Neuron (in vitro differentiated cells): Measurements from ENCODE around the gene C2.

Experiments
- H2AFZ ChIP-seq: one replicate; pipeline ENCODE4 v1.6.1; 2013; ENCODE audit warnings: low read depth, mild to moderate bottlenecking, inconsistent platforms, low read length, moderate library complexity
- H3K27me3 ChIP-seq: one replicate; pipeline ENCODE4 v1.6.1; 2013; ENCODE audit warnings: low read length; ENCODE audit not compliant: insufficient read depth
- H3K36me3 ChIP-seq: one replicate; pipeline ENCODE4 v1.6.1; 2013; ENCODE audit warnings: low read length; ENCODE audit not compliant: insufficient read depth
- H3K4me1 ChIP-seq: one replicate; pipeline ENCODE4 v1.6.1; 2013; ENCODE audit warnings: low read length; ENCODE audit not compliant: insufficient read depth
- H3K4me3 ChIP-seq: 2 replicates; pipeline ENCODE4 v1.5.1; 2013; ENCODE audit warnings: mild to moderate bottlenecking, low read length, moderate library complexity
- H3K9me3 ChIP-seq: one replicate; pipeline ENCODE4 v1.6.1; 2013; ENCODE audit warnings: low read length

C2 gene

DNA sequence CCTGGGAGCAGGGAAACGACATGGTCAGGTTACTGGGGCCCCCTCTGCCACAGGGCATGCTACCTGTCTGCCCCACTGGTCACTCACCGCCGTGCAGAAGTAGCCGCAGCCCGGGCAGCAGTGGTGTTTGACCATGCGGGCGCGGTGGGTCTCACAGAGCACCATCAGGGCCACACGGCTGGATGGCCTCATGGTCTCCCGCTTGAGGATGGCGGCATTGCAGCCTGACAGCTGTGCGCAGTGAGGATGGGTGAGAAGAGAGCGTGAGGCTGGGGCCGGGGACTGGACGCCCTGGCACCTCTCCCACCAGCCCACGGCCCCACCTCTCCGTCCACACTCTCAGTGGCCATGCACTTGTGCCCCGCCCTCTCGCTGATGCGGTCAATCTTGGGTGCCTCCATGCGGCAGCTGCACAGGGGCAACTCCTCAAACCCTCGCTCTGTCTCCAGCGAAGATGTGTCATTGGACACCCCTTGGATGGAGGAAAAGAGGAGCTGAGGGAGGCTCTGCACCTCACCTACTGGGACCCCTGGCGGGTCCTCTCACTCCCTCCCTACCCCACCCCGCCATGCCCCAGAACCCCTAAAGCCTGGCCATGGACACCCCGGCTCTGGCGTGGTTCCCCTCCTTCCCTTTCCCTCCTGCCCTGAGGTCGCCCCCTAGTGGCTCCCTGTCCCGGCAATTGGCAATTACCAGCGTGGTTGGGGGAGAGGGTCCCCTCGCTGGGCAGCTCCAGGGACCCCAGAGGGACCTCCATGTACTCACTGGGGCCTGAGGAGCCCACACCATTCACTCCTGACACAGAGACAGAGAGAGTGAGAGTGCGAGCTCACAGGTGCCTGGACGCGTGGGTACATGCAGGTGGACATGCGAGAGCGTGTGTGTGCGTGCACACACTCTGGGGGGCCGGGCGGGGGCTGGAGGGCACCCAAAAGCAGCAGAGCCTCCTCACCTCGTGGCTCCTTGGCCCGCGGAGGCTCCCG is 39.0 kb upstream of the C2 start:
- no peak overlapping the region for H3K4me3 ChIP-seq
- no peak overlapping the region for H2AFZ ChIP-seq
- no peaks in the 10 kb centered on the region for H3K9me3 ChIP-seq
- no peaks in the 10 kb centered on the region for H3K4me1 ChIP-seq
- H3K36me3 ChIP-seq: peaks cover 89% of the 10 kb centered on the region
- no peaks in the 10 kb centered on the region for H3K27me3 ChIP-seq

- Histone ChIP-seq H3K27me3 (no peaks in the 10 kb centered on the region), H2AFZ (no peak overlapping the region), H3K9me3 (no peaks in the 10 kb centered on the region), H3K4me3 (no peak overlapping the region), H3K36me3 (peaks cover 88% of the 10 kb centered on the region), H3K4me1 (no peaks in the 10 kb centered on the region)
Observed at GRCh38 chr6:31889331-31889972, 38.1 kb upstream of the C2 start.

DNA sequence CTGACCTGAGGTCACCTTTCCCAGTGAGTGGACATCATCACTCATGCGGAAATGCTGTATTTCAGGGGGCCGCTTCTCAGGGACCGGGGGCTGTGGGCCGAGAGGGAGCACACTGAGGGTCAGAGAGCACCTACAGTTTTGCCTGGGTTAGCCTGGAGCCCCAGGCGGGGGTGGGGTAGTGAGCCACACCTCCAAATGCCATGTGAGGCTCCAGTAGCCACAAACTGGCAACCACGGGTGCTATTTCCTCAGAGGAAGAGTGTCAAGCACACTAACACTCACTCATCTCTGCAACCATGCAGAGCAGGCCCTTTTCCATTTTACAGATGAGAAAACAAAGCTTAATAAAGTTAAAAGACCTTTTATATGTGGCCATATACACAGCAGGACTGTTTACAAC is 34.7 kb upstream of the C2 start:
- Histone ChIP-seq H3K36me3 (peaks cover 77% of the 10 kb centered on the region), H3K9me3 (no peaks in the 10 kb centered on the region), H3K4me3 (no peak overlapping the region)

GRCh38 chr6:31896493-31896855 is 31.0 kb upstream of the C2 start:
- Histone ChIP-seq H3K36me3 (peaks cover 51% of the 10 kb centered on the region), H3K9me3 (no peaks in the 10 kb centered on the region), H2AFZ (no peak overlapping the region), H3K27me3 (no peaks in the 10 kb centered on the region), H3K4me1 (peaks cover 31% of the 10 kb centered on the region), H3K4me3 (peak overlapping the region; percentile 95)

More for the DNA sequence above, 34.7 kb upstream of the C2 start:
- no peak overlapping the region for H2AFZ ChIP-seq
- H3K4me1 ChIP-seq: peaks cover 10% of the 10 kb centered on the region
- H3K27me3 ChIP-seq: no peaks in the 10 kb centered on the region

DNA sequence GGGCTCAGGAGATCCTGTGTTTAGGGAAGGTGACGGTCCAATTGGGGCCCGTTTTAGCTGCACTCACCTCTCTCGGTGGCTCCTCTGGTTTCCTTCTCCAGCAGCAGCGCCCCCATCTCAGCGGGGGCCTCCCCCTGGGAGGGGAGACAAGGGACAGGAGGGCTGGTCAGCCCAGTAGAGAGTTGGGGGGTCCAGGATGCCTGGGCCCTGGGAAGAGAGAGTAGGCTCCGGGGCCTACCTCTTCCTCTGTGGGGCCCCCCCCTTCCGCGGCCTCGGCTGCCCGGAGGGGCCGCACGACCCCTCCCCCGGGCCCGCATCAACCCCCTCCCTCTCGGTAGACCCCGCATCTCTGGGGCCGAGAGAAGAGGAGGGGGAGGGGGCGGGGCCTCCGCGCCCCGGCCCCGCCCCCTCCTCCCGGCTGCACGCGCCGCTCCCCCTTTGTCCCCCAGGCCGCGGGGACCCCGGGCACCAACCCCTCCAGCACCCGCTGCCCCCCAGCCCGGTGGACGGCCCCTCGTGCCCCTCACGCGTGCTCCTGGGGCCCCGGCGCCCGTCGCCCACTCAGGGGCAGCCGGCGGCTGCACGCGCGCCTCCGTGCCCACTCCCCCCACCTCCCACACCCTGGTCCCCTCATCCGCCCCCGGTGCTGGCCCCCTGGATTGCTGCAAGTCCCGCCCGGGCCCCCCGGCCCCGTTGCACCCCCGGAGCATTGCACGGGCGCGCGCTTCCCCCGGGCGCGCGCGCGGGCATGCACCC is 30.5 kb upstream of the C2 start:
- H3K4me1 ChIP-seq: peaks cover 31% of the 10 kb centered on the region
- no peaks in the 10 kb centered on the region for H3K27me3 ChIP-seq
- H3K9me3 ChIP-seq: no peaks in the 10 kb centered on the region
- peaks cover 46% of the 10 kb centered on the region for H3K36me3 ChIP-seq
- H3K4me3 ChIP-seq: peak overlapping the region; percentile 95
- H2AFZ ChIP-seq: no peak overlapping the region

DNA sequence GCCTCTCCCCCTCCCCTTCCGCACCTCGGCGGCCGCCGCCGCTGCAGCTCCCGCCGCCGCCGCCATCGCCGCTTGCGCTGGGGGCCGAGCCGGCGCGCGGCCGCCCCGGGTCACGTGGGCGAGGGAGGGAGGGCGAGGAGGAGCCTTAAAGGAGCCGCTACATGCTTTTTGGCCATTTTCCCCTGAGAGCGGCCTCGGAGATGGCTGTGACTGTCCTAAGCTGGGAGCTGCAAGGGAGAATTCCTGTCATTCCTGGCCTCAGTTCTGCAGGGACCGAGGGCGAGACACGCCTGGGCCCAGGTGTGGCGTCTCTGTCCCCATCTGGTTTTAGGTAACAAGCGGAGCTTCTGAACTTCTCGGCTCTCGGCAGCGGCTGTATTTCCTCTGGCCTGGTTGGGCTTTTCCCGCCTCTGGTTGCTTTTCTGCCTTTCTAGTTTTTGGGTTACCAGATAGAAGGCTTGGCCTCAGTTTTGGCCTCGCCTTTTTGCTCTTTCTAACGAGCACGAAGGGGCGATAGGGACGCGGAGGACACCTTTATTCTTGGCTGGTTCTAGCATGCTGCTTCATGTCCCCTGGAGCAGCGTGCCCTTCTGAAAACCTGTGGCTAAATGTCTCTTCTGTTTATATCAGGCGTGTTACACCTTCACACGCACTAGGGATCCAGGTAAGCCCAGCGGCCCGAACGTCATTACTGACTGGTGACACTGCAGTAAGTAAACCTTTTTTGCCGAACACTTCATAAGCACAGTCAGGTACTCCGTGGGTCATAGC is 29.7 kb upstream of the C2 start, which contains the start of gene EHMT2:
TSS of gene EHMT2 (minus strand) at position 87 of the 771 bp plus-strand sequence. CDS start at position 66, 21 bp downstream.
- H2AFZ ChIP-seq: peak within 1 kb of the TSS; percentile 36
- no peaks in the 10 kb centered on the region for H3K27me3 ChIP-seq
- peak within 1 kb of the TSS; percentile 95 for H3K4me3 ChIP-seq
- H3K4me1 ChIP-seq: peaks cover 37% of the 10 kb centered on the region
- no peaks in the 10 kb centered on the region for H3K9me3 ChIP-seq
- H3K36me3 ChIP-seq: peaks cover 38% of the 10 kb centered on the region

DNA sequence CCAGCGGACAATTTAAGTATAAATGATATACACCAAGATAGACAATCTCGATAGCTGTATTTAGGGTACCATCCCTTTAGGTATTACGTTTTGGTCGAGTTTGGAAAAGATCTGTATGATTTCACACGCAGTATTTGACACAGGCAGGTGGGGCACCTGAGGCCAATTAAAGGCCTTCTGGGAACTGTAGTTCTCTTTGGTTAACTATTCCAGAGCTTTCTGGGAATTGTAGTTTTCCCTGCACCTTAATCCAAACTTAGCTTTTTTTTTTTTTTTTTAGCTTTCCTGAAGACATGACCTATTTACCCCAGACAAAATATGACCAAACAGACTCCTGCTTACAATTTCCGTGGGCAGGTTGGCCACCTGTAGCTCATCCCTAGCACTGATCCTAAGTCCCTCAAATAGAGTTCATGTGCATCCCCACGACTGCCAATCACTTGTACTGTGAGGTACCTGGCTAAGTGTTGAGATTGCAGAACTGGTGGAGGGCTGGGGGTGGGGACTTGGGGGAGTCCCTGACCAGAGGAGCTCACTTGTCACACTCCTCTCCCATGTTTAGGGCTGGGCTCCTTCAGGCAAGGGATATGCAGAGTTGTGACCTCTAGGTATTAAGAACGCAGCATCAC is 29.0 kb upstream of the C2 start:
- no peaks in the 10 kb centered on the region for H3K27me3 ChIP-seq
- peaks cover 38% of the 10 kb centered on the region for H3K4me1 ChIP-seq
- H3K9me3 ChIP-seq: no peaks in the 10 kb centered on the region
- peak overlapping the region; percentile 95 for H3K4me3 ChIP-seq
- peaks cover 31% of the 10 kb centered on the region for H3K36me3 ChIP-seq
- H2AFZ ChIP-seq: no peak overlapping the region

- H3K36me3 ChIP-seq: peaks cover 25% of the 10 kb centered on the region
- no peaks in the 10 kb centered on the region for H3K9me3 ChIP-seq
- no peak overlapping the region for H3K4me3 ChIP-seq
- no peak overlapping the region for H2AFZ ChIP-seq
- H3K27me3 ChIP-seq: no peaks in the 10 kb centered on the region
- H3K4me1 ChIP-seq: peaks cover 38% of the 10 kb centered on the region
Observed at GRCh38 chr6:31899215-31899614, 28.3 kb upstream of the C2 start.

GRCh38 chr6:31899882-31900722 is 27.4 kb upstream of the C2 start:
- Histone ChIP-seq H3K36me3 (peaks cover 16% of the 10 kb centered on the region), H3K9me3 (no peaks in the 10 kb centered on the region), H2AFZ (no peak overlapping the region), H3K27me3 (no peaks in the 10 kb centered on the region), H3K4me1 (peaks cover 38% of the 10 kb centered on the region), H3K4me3 (no peak overlapping the region)

DNA sequence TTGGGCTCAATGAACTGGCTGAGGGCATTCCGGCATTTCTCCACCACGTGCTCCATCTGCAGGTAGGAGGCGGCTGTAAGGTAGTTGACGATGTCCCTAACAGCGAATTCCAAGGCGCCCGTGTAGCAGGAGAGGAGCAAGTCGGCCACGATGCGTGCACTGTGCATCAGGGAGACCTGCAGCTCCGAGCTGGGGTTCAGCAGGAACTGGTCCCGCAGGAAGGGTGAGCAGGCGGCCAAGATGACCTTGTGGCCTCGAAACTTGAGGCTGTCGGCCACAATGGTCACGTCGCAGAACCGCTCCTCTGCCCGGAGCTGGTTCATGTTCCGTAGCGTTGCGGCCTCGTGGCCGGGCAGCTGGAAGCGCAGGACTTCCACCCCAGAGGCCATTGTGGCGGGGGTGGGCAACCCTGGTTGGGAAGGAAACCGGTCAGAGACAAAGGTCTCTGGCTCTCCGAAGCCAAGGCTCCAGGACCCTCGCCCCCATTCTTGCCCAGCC is 26.6 kb upstream of the C2 start:
- Histone ChIP-seq H3K4me1 (peaks cover 37% of the 10 kb centered on the region), H3K36me3 (peaks cover 8% of the 10 kb centered on the region), H3K27me3 (no peaks in the 10 kb centered on the region), H2AFZ (no peak overlapping the region), H3K9me3 (no peaks in the 10 kb centered on the region), H3K4me3 (peak overlapping the region; percentile 85)

DNA sequence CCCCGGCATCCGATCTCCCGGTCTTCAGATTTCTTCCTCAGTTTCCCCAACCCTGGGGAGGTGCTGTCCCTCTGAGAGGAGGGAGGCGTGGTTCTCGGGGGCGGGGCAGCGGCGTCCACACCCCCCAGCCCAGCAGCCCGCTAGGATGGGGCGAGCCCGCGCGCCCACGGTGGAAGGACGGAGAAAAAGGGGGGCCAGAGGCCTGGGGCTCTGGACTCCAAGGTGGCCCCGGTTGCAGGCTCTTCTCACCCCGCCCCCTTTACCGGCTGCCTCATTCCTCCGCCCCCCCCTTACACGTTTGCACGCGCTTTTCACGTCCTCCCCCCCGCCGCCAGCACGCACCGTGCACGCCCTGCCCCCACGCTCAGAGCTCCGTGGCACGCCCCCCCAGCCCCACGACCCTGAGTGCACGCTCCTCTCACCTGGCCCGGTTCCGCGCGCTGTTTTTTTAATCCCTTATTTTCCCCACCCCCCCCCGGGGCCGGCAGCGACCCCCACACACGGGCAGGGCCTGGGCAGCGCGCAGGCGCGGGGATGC is 26.0 kb upstream of the C2 start:
- Histone ChIP-seq H3K4me3 (peak overlapping the region; percentile 85), H2AFZ (no peak overlapping the region), H3K36me3 (peaks cover 4% of the 10 kb centered on the region), H3K4me1 (peaks cover 31% of the 10 kb centered on the region), H3K27me3 (no peaks in the 10 kb centered on the region), H3K9me3 (no peaks in the 10 kb centered on the region)
